HepG2 (cell line): ENCODE results near the gene EEFSEC. TPM values are rescaled to one million over a fixed set of nuclear protein-coding genes. Genes with fewer than 3 reads are reported as not detected.

ENCODE experiments used
- ARID2 ChIP-seq: sonication (generic); formaldehyde crosslinking; IDR thresholded peaks from 2 replicates; pipeline ENCODE4 v1.8.1; 2022; ENCODE audit warnings: mild to moderate bottlenecking, missing genetic modification reagents, borderline replicate concordance
- CBFB ChIP-seq: sonication (generic); formaldehyde crosslinking; IDR thresholded peaks from 2 replicates; pipeline ENCODE4 v1.4.0; 2020; ENCODE audit warnings: missing genetic modification reagents
- MYNN ChIP-seq: sonication (generic); formaldehyde crosslinking; IDR thresholded peaks from 2 replicates; pipeline ENCODE4 v1.4.0; 2020; ENCODE audit warnings: mild to moderate bottlenecking, low read depth, missing genetic modification reagents
- NCOA1 ChIP-seq: sonication (generic); formaldehyde crosslinking; IDR thresholded peaks from 2 replicates; pipeline ENCODE4 v1.9.0; 2021; ENCODE audit warnings: missing genetic modification reagents
- ZBTB20 ChIP-seq: sonication (generic); formaldehyde crosslinking; IDR thresholded peaks from 2 replicates; pipeline ENCODE4 v1.8.1; 2023; ENCODE audit warnings: missing genetic modification reagents, low read depth, mild to moderate bottlenecking, borderline replicate concordance
- ZMYM3 ChIP-seq: sonication (generic); formaldehyde crosslinking; IDR thresholded peaks from 2 replicates; pipeline ENCODE4 v1.5.1; 2020; ENCODE audit warnings: mild to moderate bottlenecking, missing genetic modification reagents
- ZNF143 ChIP-seq: sonication (generic); formaldehyde crosslinking; IDR thresholded peaks from 2 replicates; pipeline ENCODE4 v1.4.0; 2020; ENCODE audit warnings: missing genetic modification reagents
- ZNF205 ChIP-seq: IDR thresholded peaks from 2 replicates; pipeline ENCODE4 v1.6.1; 2018; ENCODE audit warnings: missing biosample characterization, missing genetic modification reagents
- ZNF235 ChIP-seq: sonication (generic); formaldehyde crosslinking; IDR thresholded peaks from 2 replicates; pipeline ENCODE4 v1.8.1; 2023; ENCODE audit warnings: mild to moderate bottlenecking, missing genetic modification reagents, borderline replicate concordance
- ZNF451 ChIP-seq: sonication (generic); formaldehyde crosslinking; IDR thresholded peaks from 2 replicates; pipeline ENCODE4 v1.5.0; 2020; ENCODE audit warnings: mild to moderate bottlenecking, missing genetic modification reagents
- ZNF614 ChIP-seq: IDR thresholded peaks from 2 replicates; pipeline ENCODE4 v1.6.1; 2018; ENCODE audit warnings: missing biosample characterization, missing genetic modification reagents, inconsistent platforms, borderline replicate concordance
- ZNF619 ChIP-seq: sonication (generic); formaldehyde crosslinking; IDR thresholded peaks from 2 replicates; pipeline ENCODE4 v1.4.0; 2020; ENCODE audit warnings: mild to moderate bottlenecking, missing genetic modification reagents
- ZNF761 ChIP-seq: sonication (generic); formaldehyde crosslinking; conservative IDR thresholded peaks from 2 replicates; pipeline ENCODE4 v1.4.0; 2020; ENCODE audit warnings: mild to moderate bottlenecking, missing genetic modification reagents
- ZNF780A ChIP-seq: sonication (generic); formaldehyde crosslinking; IDR thresholded peaks from 2 replicates; pipeline ENCODE4 v1.8.0; 2022; ENCODE audit warnings: mild to moderate bottlenecking, missing genetic modification reagents, moderate library complexity
- polyA plus RNA-seq, 8 experiments: library from polyadenylated mRNA; depleted of rRNA in 3 of 8; stranded (reverse) in 7 of 8; unstranded in 1 of 8; fragments of >200 nt; fragmentation: Illumina TruSeq in 4 of 8; extraction: Trizol in 4 of 8; gene quantifications; 2 replicates each; pipeline versions ENCODE4 v1.2.1 to v1.2.3, GENCODE V29; 2011 to 2016; ENCODE audit warnings: low read depth in 4 of 8, missing spikeins in 1 of 8, mixed read lengths in 1 of 8; ENCODE audit not compliant: insufficient read depth in 1 of 8
- total RNA-seq, 5 experiments: library from RNA; depleted of rRNA; stranded (reverse); fragments of >200 nt; fragmentation: Illumina TruSeq; extraction: Trizol; gene quantifications; 2 replicates each; pipeline ENCODE4 v1.2.3, GENCODE V29; 2016; ENCODE audit warnings: low read depth in 1 of 5
- TF ChIP-seq, protein P1 (sequence below): IDR thresholded peaks from 2 replicates; pipeline ENCODE4 v1.4.0; 2020; ENCODE audit warnings: mild to moderate bottlenecking, missing genetic modification reagents
- TF ChIP-seq, protein P2 (sequence below): sonication (generic); formaldehyde crosslinking; IDR thresholded peaks from 2 replicates; pipeline ENCODE4 v1.5.0; 2020; ENCODE audit warnings: mild to moderate bottlenecking, missing genetic modification reagents, borderline replicate concordance
- TF ChIP-seq, protein P3 (sequence below): sonication (generic); formaldehyde crosslinking; IDR thresholded peaks from 2 replicates; pipeline ENCODE4 v1.9.0; 2022; ENCODE audit warnings: low read depth, missing genetic modification reagents
- TF ChIP-seq, protein P4 (sequence below): IDR thresholded peaks from 2 replicates; pipeline ENCODE4 v1.6.1; 2018; ENCODE audit warnings: missing genetic modification reagents, mild to moderate bottlenecking, missing compliant biosample characterization

The EEFSEC gene
- total and polyA plus RNA-seq, 2 of the 13 experiments (the other 11 are each of a cell fraction or from before 2014, with no cell fraction given), result 6.4 to 24.2 TPM

DNA sequence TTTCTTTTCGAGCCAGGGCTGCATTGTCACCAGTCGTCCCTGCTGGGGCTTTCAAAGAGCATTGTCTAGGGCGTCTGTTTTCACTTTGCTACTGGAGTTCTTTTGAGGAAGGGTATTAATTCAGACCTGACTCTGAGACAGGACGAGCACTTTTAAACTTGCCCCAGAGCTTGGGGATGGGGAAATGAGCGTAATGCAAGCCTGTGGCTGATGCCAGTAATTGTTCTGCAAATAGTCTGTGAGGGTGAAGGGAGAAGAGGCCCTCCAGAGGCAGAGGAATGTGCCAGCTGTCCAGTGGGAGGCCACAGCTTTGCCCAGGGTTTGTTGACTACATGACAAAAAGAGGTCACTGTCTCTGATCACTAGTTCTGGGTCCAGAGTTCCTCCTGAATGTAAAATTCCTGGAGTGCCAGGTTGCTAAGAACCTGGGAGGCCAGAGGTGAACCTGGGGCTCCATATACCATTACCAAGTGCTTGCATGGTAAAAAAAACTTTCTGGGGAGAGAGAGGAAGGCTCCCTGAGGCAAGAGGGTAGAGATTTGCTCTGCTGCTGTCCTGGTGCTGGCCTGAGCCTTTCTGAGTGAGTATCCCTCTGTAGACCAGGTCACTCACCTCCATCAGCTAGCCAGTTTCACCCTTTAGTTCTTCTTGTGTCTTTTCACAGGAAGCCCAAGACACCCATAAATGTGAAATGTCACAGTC lies 14.8 kb downstream of the EEFSEC start (continued):
- TF ChIP-seq, protein P1, sequence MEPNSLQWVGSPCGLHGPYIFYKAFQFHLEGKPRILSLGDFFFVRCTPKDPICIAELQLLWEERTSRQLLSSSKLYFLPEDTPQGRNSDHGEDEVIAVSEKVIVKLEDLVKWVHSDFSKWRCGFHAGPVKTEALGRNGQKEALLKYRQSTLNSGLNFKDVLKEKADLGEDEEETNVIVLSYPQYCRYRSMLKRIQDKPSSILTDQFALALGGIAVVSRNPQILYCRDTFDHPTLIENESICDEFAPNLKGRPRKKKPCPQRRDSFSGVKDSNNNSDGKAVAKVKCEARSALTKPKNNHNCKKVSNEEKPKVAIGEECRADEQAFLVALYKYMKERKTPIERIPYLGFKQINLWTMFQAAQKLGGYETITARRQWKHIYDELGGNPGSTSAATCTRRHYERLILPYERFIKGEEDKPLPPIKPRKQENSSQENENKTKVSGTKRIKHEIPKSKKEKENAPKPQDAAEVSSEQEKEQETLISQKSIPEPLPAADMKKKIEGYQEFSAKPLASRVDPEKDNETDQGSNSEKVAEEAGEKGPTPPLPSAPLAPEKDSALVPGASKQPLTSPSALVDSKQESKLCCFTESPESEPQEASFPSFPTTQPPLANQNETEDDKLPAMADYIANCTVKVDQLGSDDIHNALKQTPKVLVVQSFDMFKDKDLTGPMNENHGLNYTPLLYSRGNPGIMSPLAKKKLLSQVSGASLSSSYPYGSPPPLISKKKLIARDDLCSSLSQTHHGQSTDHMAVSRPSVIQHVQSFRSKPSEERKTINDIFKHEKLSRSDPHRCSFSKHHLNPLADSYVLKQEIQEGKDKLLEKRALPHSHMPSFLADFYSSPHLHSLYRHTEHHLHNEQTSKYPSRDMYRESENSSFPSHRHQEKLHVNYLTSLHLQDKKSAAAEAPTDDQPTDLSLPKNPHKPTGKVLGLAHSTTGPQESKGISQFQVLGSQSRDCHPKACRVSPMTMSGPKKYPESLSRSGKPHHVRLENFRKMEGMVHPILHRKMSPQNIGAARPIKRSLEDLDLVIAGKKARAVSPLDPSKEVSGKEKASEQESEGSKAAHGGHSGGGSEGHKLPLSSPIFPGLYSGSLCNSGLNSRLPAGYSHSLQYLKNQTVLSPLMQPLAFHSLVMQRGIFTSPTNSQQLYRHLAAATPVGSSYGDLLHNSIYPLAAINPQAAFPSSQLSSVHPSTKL (CRISPR knock-in tag), result peak; percentile 91
- TF ChIP-seq ZNF780A (CRISPR knock-in tag) (no peak), ZNF143 (CRISPR knock-in tag) (0 out of 2 replicates have a peak, but pooled peaks have one; percentile 24), ZNF235 (CRISPR knock-in tag) (0 out of 2 replicates have a peak, but pooled peaks have one; percentile 20), ZMYM3 (peak; percentile 44; the same call in 1 of the 2 replicates), NCOA1 (CRISPR knock-in tag) (peak; percentile 85), ZNF451 (CRISPR knock-in tag) (no peak), ZBTB20 (CRISPR knock-in tag) (peak; percentile 47; the same call in 1 of the 2 replicates), ZNF761 (CRISPR knock-in tag) (peak; percentile 21; the same call in 1 of the 2 replicates), CBFB (peak; percentile 77), ZNF205 (CRISPR knock-in tag) (peak; percentile 58; the same call in 1 of the 2 replicates), ZNF614 (CRISPR knock-in tag) (peak; percentile 59; the same call in 1 of the 2 replicates), ARID2 (0 out of 2 replicates have a peak, but pooled peaks have one; percentile 23), ZNF619 (CRISPR knock-in tag) (0 out of 2 replicates have a peak, but pooled peaks have one; percentile 32), MYNN (no peak)
- TF ChIP-seq, protein P2, sequence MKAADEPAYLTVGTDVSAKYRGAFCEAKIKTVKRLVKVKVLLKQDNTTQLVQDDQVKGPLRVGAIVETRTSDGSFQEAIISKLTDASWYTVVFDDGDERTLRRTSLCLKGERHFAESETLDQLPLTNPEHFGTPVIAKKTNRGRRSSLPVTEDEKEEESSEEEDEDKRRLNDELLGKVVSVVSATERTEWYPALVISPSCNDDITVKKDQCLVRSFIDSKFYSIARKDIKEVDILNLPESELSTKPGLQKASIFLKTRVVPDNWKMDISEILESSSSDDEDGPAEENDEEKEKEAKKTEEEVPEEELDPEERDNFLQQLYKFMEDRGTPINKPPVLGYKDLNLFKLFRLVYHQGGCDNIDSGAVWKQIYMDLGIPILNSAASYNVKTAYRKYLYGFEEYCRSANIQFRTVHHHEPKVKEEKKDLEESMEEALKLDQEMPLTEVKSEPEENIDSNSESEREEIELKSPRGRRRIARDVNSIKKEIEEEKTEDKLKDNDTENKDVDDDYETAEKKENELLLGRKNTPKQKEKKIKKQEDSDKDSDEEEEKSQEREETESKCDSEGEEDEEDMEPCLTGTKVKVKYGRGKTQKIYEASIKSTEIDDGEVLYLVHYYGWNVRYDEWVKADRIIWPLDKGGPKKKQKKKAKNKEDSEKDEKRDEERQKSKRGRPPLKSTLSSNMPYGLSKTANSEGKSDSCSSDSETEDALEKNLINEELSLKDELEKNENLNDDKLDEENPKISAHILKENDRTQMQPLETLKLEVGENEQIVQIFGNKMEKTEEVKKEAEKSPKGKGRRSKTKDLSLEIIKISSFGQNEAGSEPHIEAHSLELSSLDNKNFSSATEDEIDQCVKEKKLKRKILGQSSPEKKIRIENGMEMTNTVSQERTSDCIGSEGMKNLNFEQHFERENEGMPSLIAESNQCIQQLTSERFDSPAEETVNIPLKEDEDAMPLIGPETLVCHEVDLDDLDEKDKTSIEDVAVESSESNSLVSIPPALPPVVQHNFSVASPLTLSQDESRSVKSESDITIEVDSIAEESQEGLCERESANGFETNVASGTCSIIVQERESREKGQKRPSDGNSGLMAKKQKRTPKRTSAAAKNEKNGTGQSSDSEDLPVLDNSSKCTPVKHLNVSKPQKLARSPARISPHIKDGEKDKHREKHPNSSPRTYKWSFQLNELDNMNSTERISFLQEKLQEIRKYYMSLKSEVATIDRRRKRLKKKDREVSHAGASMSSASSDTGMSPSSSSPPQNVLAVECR (CRISPR knock-in tag), result peak; percentile 71; the same call in 1 of the 2 replicates
- TF ChIP-seq, protein P3, sequence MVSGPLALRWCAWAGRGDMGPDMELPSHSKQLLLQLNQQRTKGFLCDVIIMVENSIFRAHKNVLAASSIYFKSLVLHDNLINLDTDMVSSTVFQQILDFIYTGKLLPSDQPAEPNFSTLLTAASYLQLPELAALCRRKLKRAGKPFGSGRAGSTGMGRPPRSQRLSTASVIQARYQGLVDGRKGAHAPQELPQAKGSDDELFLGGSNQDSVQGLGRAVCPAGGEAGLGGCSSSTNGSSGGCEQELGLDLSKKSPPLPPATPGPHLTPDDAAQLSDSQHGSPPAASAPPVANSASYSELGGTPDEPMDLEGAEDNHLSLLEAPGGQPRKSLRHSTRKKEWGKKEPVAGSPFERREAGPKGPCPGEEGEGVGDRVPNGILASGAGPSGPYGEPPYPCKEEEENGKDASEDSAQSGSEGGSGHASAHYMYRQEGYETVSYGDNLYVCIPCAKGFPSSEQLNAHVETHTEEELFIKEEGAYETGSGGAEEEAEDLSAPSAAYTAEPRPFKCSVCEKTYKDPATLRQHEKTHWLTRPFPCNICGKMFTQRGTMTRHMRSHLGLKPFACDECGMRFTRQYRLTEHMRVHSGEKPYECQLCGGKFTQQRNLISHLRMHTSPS, result peak; percentile 97
- TF ChIP-seq, protein P4, sequence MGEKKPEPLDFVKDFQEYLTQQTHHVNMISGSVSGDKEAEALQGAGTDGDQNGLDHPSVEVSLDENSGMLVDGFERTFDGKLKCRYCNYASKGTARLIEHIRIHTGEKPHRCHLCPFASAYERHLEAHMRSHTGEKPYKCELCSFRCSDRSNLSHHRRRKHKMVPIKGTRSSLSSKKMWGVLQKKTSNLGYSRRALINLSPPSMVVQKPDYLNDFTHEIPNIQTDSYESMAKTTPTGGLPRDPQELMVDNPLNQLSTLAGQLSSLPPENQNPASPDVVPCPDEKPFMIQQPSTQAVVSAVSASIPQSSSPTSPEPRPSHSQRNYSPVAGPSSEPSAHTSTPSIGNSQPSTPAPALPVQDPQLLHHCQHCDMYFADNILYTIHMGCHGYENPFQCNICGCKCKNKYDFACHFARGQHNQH (CRISPR knock-in tag), result peak; percentile 71; the same call in 1 of the 2 replicates
